ENCODE measurements around the gene KRT3. TPM values are rescaled to one million over a fixed set of nuclear protein-coding genes. Genes with fewer than 3 reads are reported as not detected.
"Not testable (repeated sequence)": the region's sequence is repeated elsewhere in the genome, so short reads cannot be mapped to it uniquely, and the experiment has no call there.

Gene KRT3
- total RNA-seq, 1 donor from 2014 or later, result not detected

- Histone ChIP-seq H3K36me3 (ENCODE audit: control insufficient read depth in 3 of 3, insufficient read depth in 3 of 3, low read length in 3 of 3) (no peaks in the 10 kb centered on the region), H3K4me1 (ENCODE audit: control insufficient read depth in 3 of 3, insufficient read depth in 3 of 3, low read length in 3 of 3) (no peaks in the 10 kb centered on the region), H3K4me3 (ENCODE audit: low read length in 3 of 3) (no peak overlapping the region), H3K27ac (ENCODE audit: low read depth, low read length) (no peak overlapping the region), H3K9ac (ENCODE audit: low read depth in 1 of 3, low read length in 3 of 3) (no peak overlapping the region), H3K9me3 (ENCODE audit: control insufficient read depth in 3 of 3, low read length in 3 of 3) (no peaks in the 10 kb centered on the region), H3K27me3 (ENCODE audit: control insufficient read depth in 3 of 3, insufficient read depth in 3 of 3, low read length in 3 of 3) (peaks cover 13 to 27% (median 17%) of the 10 kb centered on the region in 3 donors)
Measured at GRCh38 chr12:52752516-52752915, 43.4 kb downstream of the KRT3 start.

DNA sequence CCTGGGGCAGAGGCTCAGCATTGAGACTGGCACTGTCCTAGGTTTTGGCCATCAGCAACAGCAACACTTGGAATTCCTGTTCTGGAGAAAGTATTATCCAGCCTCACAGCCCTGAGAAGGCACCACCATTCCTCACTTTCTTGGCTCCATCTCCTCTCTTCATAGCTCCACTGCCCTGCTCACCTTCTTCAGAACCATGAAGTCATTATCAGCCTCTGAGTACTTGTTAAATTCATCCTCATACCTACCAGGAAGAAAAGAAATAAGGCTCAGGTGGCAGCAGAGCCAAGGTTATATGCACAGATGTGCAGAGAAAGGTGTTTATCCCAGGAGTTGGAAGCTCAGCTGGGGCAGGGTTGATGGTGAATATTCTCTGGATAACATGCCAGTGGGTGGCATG is 44.1 kb downstream of the KRT3 start:
- Histone ChIP-seq H3K9ac (ENCODE audit: low read depth in 1 of 3, low read length in 3 of 3) (no peak overlapping the region), H3K36me3 (ENCODE audit: control insufficient read depth in 3 of 3, insufficient read depth in 3 of 3, low read length in 3 of 3) (no peaks in the 10 kb centered on the region), H3K4me1 (ENCODE audit: control insufficient read depth in 3 of 3, insufficient read depth in 3 of 3, low read length in 3 of 3) (no peaks in the 10 kb centered on the region), H3K9me3 (ENCODE audit: control insufficient read depth in 3 of 3, low read length in 3 of 3) (no peaks in the 10 kb centered on the region), H3K27ac (ENCODE audit: low read depth, low read length) (no peak overlapping the region), H3K4me3 (ENCODE audit: low read length in 3 of 3) (no peak overlapping the region), H3K27me3 (ENCODE audit: control insufficient read depth in 3 of 3, insufficient read depth in 3 of 3, low read length in 3 of 3) (peaks cover 13 to 27% (median 21%) of the 10 kb centered on the region in 3 donors)

DNA sequence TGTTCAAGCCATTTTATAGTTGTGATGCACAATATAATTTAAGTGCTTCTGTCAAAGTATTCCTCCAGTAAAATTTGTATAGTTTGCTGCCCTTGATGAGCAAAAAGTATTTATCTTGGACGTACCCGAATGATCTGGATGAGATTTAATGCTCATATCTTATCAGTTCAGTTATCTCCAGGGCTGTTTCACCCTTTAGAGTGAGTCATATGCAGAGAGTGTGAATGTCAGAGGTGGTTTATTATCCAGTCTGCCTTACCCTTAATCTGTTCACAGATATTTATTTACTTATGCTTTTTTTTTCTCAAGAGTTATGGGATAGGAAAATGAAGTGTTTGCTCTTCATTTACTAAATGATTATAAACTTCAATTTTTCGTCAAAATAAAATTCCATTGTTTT is 45.4 kb downstream of the KRT3 start:
- not testable (repeated sequence) for H3K9ac ChIP-seq (ENCODE audit: low read depth in 1 of 3, low read length in 3 of 3)
- peaks cover 13 to 26% (median 22%) of the 10 kb centered on the region in 3 donors for H3K27me3 ChIP-seq (ENCODE audit: control insufficient read depth in 3 of 3, insufficient read depth in 3 of 3, low read length in 3 of 3)

GRCh38 chr12:52749827-52750226 is 46.1 kb downstream of the KRT3 start:
- Histone ChIP-seq H3K27me3 (ENCODE audit: control insufficient read depth in 3 of 3, insufficient read depth in 3 of 3, low read length in 3 of 3) (peaks cover 9 to 26% (median 20%) of the 10 kb centered on the region in 3 donors), H3K9me3 (ENCODE audit: control insufficient read depth in 3 of 3, low read length in 3 of 3) (no peaks in the 10 kb centered on the region), H3K4me3 (ENCODE audit: low read length in 3 of 3) (no peak overlapping the region), H3K9ac (ENCODE audit: low read depth in 1 of 3, low read length in 3 of 3) (no peak overlapping the region), H3K36me3 (ENCODE audit: control insufficient read depth in 3 of 3, insufficient read depth in 3 of 3, low read length in 3 of 3) (no peaks in the 10 kb centered on the region), H3K27ac (ENCODE audit: low read depth, low read length) (no peak overlapping the region), H3K4me1 (ENCODE audit: control insufficient read depth in 3 of 3, insufficient read depth in 3 of 3, low read length in 3 of 3) (no peaks in the 10 kb centered on the region)

More for the DNA sequence above, 45.4 kb downstream of the KRT3 start:
- not testable (repeated sequence) for H3K27ac ChIP-seq (ENCODE audit: low read depth, low read length); H3K9me3 ChIP-seq (ENCODE audit: control insufficient read depth in 3 of 3, low read length in 3 of 3); H3K4me3 ChIP-seq (ENCODE audit: low read length in 3 of 3); H3K4me1 ChIP-seq (ENCODE audit: control insufficient read depth in 3 of 3, insufficient read depth in 3 of 3, low read length in 3 of 3); H3K36me3 ChIP-seq (ENCODE audit: control insufficient read depth in 3 of 3, insufficient read depth in 3 of 3, low read length in 3 of 3)

GRCh38 chr12:52748578-52748977 is 47.3 kb downstream of the KRT3 start:
- Histone ChIP-seq H3K4me3 (ENCODE audit: low read length in 3 of 3) (no peak overlapping the region), H3K27me3 (ENCODE audit: control insufficient read depth in 3 of 3, insufficient read depth in 3 of 3, low read length in 3 of 3) (peaks cover 9 to 21% (median 20%) of the 10 kb centered on the region in 3 donors), H3K36me3 (ENCODE audit: control insufficient read depth in 3 of 3, insufficient read depth in 3 of 3, low read length in 3 of 3) (no peaks in the 10 kb centered on the region), H3K9me3 (ENCODE audit: control insufficient read depth in 3 of 3, low read length in 3 of 3) (no peaks in the 10 kb centered on the region), H3K4me1 (ENCODE audit: control insufficient read depth in 3 of 3, insufficient read depth in 3 of 3, low read length in 3 of 3) (no peaks in the 10 kb centered on the region), H3K9ac (ENCODE audit: low read depth in 1 of 3, low read length in 3 of 3) (no peak overlapping the region), H3K27ac (ENCODE audit: low read depth, low read length) (no peak overlapping the region)

DNA sequence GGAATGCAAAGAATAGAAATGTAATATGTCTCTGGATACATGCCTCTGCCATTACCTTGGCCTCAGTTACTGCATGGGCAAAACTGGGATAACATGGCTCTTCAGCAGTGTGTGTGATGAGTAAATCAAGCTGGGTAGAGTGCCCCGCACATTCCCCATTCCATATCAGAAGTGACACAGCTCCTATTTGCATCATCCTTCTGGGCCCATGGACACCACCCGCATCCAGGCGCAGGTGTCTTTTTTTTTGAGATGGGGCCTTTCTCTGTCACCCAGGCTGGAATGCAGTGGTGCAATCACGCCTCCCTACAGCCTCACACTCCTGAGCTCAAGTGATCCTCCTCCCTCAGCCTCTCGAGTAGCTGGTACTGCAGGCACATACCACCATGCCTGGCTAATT is 50.4 kb downstream of the KRT3 start:
- Histone ChIP-seq H3K36me3 (ENCODE audit: control insufficient read depth in 3 of 3, insufficient read depth in 3 of 3, low read length in 3 of 3) (no peaks in the 10 kb centered on the region), H3K4me3 (ENCODE audit: low read length in 3 of 3) (no peak overlapping the region), H3K27ac (ENCODE audit: low read depth, low read length) (no peak overlapping the region), H3K9ac (ENCODE audit: low read depth in 1 of 3, low read length in 3 of 3) (no peak overlapping the region), H3K9me3 (ENCODE audit: control insufficient read depth in 3 of 3, low read length in 3 of 3) (no peaks in the 10 kb centered on the region), H3K4me1 (ENCODE audit: control insufficient read depth in 3 of 3, insufficient read depth in 3 of 3, low read length in 3 of 3) (no peaks in the 10 kb centered on the region), H3K27me3 (ENCODE audit: control insufficient read depth in 3 of 3, insufficient read depth in 3 of 3, low read length in 3 of 3) (peaks cover 4 to 31% (median 18%) of the 10 kb centered on the region in 3 donors)

GRCh38 chr12:52744493-52745156 is 51.3 kb downstream of the KRT3 start:
- Histone ChIP-seq H3K27ac (ENCODE audit: low read depth, low read length) (no peak overlapping the region), H3K36me3 (ENCODE audit: control insufficient read depth in 3 of 3, insufficient read depth in 3 of 3, low read length in 3 of 3) (no peaks in the 10 kb centered on the region), H3K27me3 (ENCODE audit: control insufficient read depth in 3 of 3, insufficient read depth in 3 of 3, low read length in 3 of 3) (peaks cover 0 to 27% (median 18%) of the 10 kb centered on the region in 3 donors), H3K9ac (ENCODE audit: low read depth in 1 of 3, low read length in 3 of 3) (no peak overlapping the region), H3K9me3 (ENCODE audit: control insufficient read depth in 3 of 3, low read length in 3 of 3) (no peaks in the 10 kb centered on the region), H3K4me3 (ENCODE audit: low read length in 3 of 3) (no peak overlapping the region), H3K4me1 (ENCODE audit: control insufficient read depth in 3 of 3, insufficient read depth in 3 of 3, low read length in 3 of 3) (no peaks in the 10 kb centered on the region)

GRCh38 chr12:52742822-52743457 is 53.0 kb downstream of the KRT3 start:
- H3K36me3 ChIP-seq (ENCODE audit: control insufficient read depth in 3 of 3, insufficient read depth in 3 of 3, low read length in 3 of 3), result no peaks in the 10 kb centered on the region
- no peak overlapping the region for H3K9ac ChIP-seq (ENCODE audit: low read depth in 1 of 3, low read length in 3 of 3)
- H3K4me1 ChIP-seq (ENCODE audit: control insufficient read depth in 3 of 3, insufficient read depth in 3 of 3, low read length in 3 of 3), result no peaks in the 10 kb centered on the region
- no peak overlapping the region for H3K27ac ChIP-seq (ENCODE audit: low read depth, low read length)
- peaks cover 0 to 23% (median 15%) of the 10 kb centered on the region in 3 donors for H3K27me3 ChIP-seq (ENCODE audit: control insufficient read depth in 3 of 3, insufficient read depth in 3 of 3, low read length in 3 of 3)
- no peak overlapping the region for H3K4me3 ChIP-seq (ENCODE audit: low read length in 3 of 3)
- H3K9me3 ChIP-seq (ENCODE audit: control insufficient read depth in 3 of 3, low read length in 3 of 3), result no peaks in the 10 kb centered on the region

DNA sequence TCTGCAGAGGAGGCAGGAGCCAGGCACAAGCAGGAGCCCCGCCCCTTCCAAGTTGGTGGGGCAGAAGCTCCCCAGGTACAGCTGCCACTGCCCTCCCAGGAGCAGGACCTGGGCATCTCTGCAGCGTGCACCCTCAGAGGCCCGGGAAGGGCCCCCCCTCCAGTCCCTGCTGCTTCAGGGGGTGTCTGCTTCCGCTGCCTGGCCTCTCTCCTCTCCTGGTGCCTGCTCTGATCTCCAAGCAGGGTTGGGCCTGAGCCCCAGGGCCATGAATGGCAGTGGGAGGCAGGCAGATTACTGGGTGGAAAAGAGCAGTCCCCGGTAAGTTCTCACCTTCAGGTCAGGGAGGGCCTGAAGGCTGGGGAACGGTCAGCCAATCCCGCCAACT is 53.7 kb downstream of the KRT3 start:
- H3K27me3 ChIP-seq (ENCODE audit: control insufficient read depth in 3 of 3, insufficient read depth in 3 of 3, low read length in 3 of 3), result peaks cover 0 to 20% (median 12%) of the 10 kb centered on the region in 3 donors
- no peaks in the 10 kb centered on the region for H3K9me3 ChIP-seq (ENCODE audit: control insufficient read depth in 3 of 3, low read length in 3 of 3)
- no peaks in the 10 kb centered on the region for H3K36me3 ChIP-seq (ENCODE audit: control insufficient read depth in 3 of 3, insufficient read depth in 3 of 3, low read length in 3 of 3)
- H3K9ac ChIP-seq (ENCODE audit: low read depth in 1 of 3, low read length in 3 of 3), result no peak overlapping the region
- no peaks in the 10 kb centered on the region for H3K4me1 ChIP-seq (ENCODE audit: control insufficient read depth in 3 of 3, insufficient read depth in 3 of 3, low read length in 3 of 3)
- H3K4me3 ChIP-seq (ENCODE audit: low read length in 3 of 3), result no peak overlapping the region
- no peak overlapping the region for H3K27ac ChIP-seq (ENCODE audit: low read depth, low read length)

- peaks cover 0 to 22% (median 12%) of the 10 kb centered on the region in 3 donors for H3K27me3 ChIP-seq (ENCODE audit: control insufficient read depth in 3 of 3, insufficient read depth in 3 of 3, low read length in 3 of 3)
- no peaks in the 10 kb centered on the region for H3K4me1 ChIP-seq (ENCODE audit: control insufficient read depth in 3 of 3, insufficient read depth in 3 of 3, low read length in 3 of 3)
- H3K36me3 ChIP-seq (ENCODE audit: control insufficient read depth in 3 of 3, insufficient read depth in 3 of 3, low read length in 3 of 3), result no peaks in the 10 kb centered on the region
- H3K9me3 ChIP-seq (ENCODE audit: control insufficient read depth in 3 of 3, low read length in 3 of 3), result no peaks in the 10 kb centered on the region
- H3K9ac ChIP-seq (ENCODE audit: low read depth in 1 of 3, low read length in 3 of 3), result no peak overlapping the region
- H3K27ac ChIP-seq (ENCODE audit: low read depth, low read length), result no peak overlapping the region
- no peak overlapping the region for H3K4me3 ChIP-seq (ENCODE audit: low read length in 3 of 3)
Measured at GRCh38 chr12:52741375-52742195, 54.3 kb downstream of the KRT3 start.

Data from skeletal muscle tissue (tissue), 4 donors.